Measurements from ENCODE around the gene VWC2. TPM values are rescaled to one million over a fixed set of nuclear protein-coding genes. Genes with fewer than 3 reads are reported as not detected.

Gene VWC2
- total RNA-seq, 1 donor from 2014 or later: under 0.01 TPM

DNA sequence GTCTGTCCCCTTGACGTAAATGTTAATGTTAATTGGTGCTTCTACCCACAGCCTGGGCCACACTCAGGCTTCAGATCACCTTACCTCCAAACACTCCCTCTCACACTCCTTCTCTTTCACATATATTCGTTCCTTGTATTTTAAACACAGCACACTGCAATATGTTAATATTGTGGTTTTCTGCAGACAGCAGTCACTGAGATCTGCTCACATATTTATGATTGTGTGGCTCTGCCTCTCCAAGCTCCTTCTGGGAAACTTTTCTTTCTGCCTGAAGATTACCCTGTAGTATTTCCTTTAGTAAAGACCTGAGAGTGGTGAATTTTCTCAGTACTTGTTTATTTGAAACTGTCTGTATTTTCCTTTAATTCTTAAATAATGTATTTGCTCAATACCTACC, 104.7 kb downstream of the VWC2 start:
- intact Hi-C loops (cut with DNase I): no loop called here
- Histone ChIP-seq H3K27ac (no peak overlapping the region), H3K4me3 (no peak overlapping the region), H3K9me3 (no peaks in the 10 kb centered on the region), H3K27me3 (no peaks in the 10 kb centered on the region), H3K36me3 (no peaks in the 10 kb centered on the region), H3K4me1 (no peaks in the 10 kb centered on the region)
- TF ChIP-seq POLR2A (IDR thresholded peaks at IDR 0.05): no peak
- no peak for TF ChIP-seq CTCF (IDR thresholded peaks at IDR 0.05)
- no peak for TF ChIP-seq POLR2AphosphoS5 (IDR thresholded peaks at IDR 0.05; ENCODE audit: insufficient read depth in 1 of 2, low read depth in 1 of 2)
- DNase-seq (ENCODE audit: extremely low spot score in 2 of 2): no peak

DNA sequence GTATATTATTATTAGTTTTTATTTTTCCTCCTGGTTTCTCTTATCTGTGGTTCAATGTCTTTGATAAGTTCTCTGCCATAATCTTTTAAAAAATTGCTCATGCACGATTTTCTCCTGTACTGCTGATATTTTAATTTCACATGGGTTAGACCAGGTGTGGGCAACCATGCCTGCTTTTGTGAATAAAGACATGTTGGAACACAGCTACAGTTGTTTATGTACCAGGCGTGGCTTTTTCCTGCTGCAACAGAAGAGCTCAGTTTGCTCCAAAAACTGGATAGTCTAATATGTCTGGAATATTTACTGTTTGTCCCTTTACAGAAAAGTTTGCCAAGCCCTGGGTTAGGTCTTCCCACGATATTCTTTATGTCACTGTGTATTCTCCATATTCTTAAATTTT, 105.2 kb downstream of the VWC2 start:
- TF ChIP-seq CTCF (IDR thresholded peaks at IDR 0.05) (no peak), POLR2AphosphoS5 (IDR thresholded peaks at IDR 0.05; ENCODE audit: insufficient read depth in 1 of 2, low read depth in 1 of 2) (no peak), POLR2A (IDR thresholded peaks at IDR 0.05) (no peak)
- no peak for DNase-seq (ENCODE audit: extremely low spot score in 2 of 2)
- Histone ChIP-seq H3K4me3 (no peak overlapping the region), H3K27ac (no peak overlapping the region), H3K36me3 (no peaks in the 10 kb centered on the region), H3K4me1 (no peaks in the 10 kb centered on the region), H3K27me3 (no peaks in the 10 kb centered on the region), H3K9me3 (no peaks in the 10 kb centered on the region)
- intact Hi-C loops (cut with DNase I): no loop called here

- Histone ChIP-seq H3K27me3 (no peaks in the 10 kb centered on the region), H3K4me3 (no peak overlapping the region), H3K4me1 (no peaks in the 10 kb centered on the region), H3K36me3 (no peaks in the 10 kb centered on the region), H3K9me3 (no peaks in the 10 kb centered on the region), H3K27ac (no peak overlapping the region)
- TF ChIP-seq POLR2AphosphoS5 (IDR thresholded peaks at IDR 0.05; ENCODE audit: insufficient read depth in 1 of 2, low read depth in 1 of 2) (no peak), POLR2A (IDR thresholded peaks at IDR 0.05) (no peak), CTCF (IDR thresholded peaks at IDR 0.05) (no peak)
- intact Hi-C loops (cut with DNase I): no loop called here
- DNase-seq (ENCODE audit: extremely low spot score in 2 of 2): no peak
These were observed 110.5 kb downstream of the VWC2 start for GRCh38 chr7:49883933-49884332.

DNA sequence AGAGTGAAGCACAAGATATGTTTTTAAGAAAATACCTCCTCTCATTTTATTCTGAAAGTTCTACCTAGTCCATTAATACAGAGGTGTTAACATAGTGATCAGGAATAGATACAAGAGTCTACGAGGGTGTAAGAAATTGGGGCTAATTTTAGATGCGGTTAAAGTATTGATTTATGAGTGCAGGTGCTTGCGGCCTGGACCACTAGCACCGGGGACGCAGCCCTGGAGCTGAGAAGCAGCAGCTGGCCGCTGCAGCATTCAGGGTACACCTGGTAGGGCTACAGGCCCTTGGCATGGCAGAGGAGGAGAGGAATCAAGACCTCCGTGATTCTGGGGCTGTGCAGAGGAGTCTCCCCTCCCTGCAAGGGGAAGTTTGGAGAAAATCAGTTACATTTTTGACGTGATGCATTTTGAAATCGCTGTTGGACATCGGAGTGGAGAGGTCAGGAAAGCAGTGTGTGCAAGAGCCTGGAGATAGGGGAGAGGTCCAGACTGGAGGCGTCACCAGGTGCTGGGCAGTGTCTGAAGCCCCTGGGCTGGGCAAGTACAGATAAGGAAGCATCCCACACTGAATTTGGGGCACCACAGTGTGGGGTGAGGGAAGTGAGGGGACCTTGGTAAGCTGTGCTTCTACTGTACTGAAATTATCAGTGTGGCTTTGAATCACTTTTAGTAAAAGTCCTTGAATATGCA, 112.3 kb downstream of the VWC2 start:
- Histone ChIP-seq H3K27me3 (no peaks in the 10 kb centered on the region), H3K4me3 (no peak overlapping the region), H3K4me1 (no peaks in the 10 kb centered on the region), H3K36me3 (no peaks in the 10 kb centered on the region), H3K27ac (no peak overlapping the region), H3K9me3 (no peaks in the 10 kb centered on the region)
- intact Hi-C loops (cut with DNase I): no loop called here
- no peak for DNase-seq (ENCODE audit: extremely low spot score in 2 of 2)
- TF ChIP-seq POLR2AphosphoS5 (IDR thresholded peaks at IDR 0.05; ENCODE audit: insufficient read depth in 1 of 2, low read depth in 1 of 2) (no peak), POLR2A (IDR thresholded peaks at IDR 0.05) (no peak), CTCF (IDR thresholded peaks at IDR 0.05) (no peak)

- H3K4me3 ChIP-seq: no peak overlapping the region
- intact Hi-C loops (cut with DNase I): no loop called here
- TF ChIP-seq POLR2AphosphoS5 (IDR thresholded peaks at IDR 0.05; ENCODE audit: insufficient read depth in 1 of 2, low read depth in 1 of 2) (no peak), CTCF (IDR thresholded peaks at IDR 0.05) (no peak), POLR2A (IDR thresholded peaks at IDR 0.05) (no peak)
- no peaks in the 10 kb centered on the region for H3K9me3 ChIP-seq
- H3K36me3 ChIP-seq: no peaks in the 10 kb centered on the region
- no peaks in the 10 kb centered on the region for H3K27me3 ChIP-seq
- H3K27ac ChIP-seq: no peak overlapping the region
- no peak for DNase-seq (ENCODE audit: extremely low spot score in 2 of 2)
- H3K4me1 ChIP-seq: no peaks in the 10 kb centered on the region
These were observed 119.0 kb downstream of the VWC2 start for GRCh38 chr7:49892481-49892880.
